Measurements from ENCODE around the gene PUDP. TPM values are rescaled to one million over a fixed set of nuclear protein-coding genes. Genes with fewer than 3 reads are reported as not detected.

PUDP gene
- total RNA-seq, 1 donor from 2014 or later: 75.8 TPM

DNA sequence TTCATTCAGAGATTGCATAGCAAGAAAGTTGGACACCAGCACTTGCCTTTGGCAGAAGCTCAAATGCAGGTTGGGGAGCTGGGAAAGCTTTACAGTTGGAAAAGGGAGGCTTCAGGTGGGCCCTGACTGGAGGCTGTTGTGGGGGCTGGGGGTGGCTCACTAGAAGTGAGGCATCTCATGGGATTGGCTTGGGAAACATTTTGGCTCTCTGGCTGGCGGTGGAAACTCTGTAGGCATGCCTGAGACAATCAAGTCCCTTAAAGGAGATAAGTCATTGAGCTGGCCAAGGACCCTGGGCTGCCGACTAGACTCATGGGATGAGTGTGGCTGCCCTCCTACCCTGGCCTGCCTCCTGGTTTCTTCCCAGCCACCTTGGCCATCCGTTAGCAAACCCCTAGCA lies 31.9 kb downstream of the PUDP start:
- Mint-ChIP-seq H3K4me1 (peaks cover 27% of the 10 kb centered on the region), H3K9me3 (no peaks in the 10 kb centered on the region), H3K27me3 (ENCODE audit: low read depth) (no peaks in the 10 kb centered on the region), H3K4me3 (no peak overlapping the region), H3K27ac (ENCODE audit: unreplicated experiment) (no peak overlapping the region), H3K36me3 (ENCODE audit: low read depth) (peaks cover 5% of the 10 kb centered on the region)
- DNase-seq (ENCODE audit: low read depth, low spot score): no peak
- TF ChIP-seq, protein P1, sequence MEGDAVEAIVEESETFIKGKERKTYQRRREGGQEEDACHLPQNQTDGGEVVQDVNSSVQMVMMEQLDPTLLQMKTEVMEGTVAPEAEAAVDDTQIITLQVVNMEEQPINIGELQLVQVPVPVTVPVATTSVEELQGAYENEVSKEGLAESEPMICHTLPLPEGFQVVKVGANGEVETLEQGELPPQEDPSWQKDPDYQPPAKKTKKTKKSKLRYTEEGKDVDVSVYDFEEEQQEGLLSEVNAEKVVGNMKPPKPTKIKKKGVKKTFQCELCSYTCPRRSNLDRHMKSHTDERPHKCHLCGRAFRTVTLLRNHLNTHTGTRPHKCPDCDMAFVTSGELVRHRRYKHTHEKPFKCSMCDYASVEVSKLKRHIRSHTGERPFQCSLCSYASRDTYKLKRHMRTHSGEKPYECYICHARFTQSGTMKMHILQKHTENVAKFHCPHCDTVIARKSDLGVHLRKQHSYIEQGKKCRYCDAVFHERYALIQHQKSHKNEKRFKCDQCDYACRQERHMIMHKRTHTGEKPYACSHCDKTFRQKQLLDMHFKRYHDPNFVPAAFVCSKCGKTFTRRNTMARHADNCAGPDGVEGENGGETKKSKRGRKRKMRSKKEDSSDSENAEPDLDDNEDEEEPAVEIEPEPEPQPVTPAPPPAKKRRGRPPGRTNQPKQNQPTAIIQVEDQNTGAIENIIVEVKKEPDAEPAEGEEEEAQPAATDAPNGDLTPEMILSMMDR (conservative IDR thresholded peaks at IDR 0.05): no peak

DNA sequence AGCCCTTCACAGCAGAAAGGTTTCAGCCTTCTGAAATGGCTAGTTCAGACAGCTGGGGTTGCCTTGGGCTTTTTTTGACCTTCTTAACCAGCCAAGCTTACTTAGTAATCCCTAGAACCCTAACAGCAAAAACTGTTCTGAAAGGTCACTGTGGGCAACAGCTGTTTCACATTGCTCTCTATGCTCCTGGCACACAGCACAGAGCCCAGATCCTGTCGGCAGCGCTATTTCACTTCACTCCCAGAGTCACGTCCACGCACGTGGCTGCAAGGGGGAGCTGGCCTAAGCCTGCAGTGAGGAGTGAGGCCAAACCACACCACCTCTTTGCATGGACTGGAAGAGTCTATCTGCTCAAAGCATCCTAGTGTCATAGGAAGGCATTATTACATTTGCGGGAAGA lies 32.4 kb downstream of the PUDP start:
- Mint-ChIP-seq H3K4me1 (peaks cover 29% of the 10 kb centered on the region), H3K27me3 (ENCODE audit: low read depth) (no peaks in the 10 kb centered on the region), H3K9me3 (no peaks in the 10 kb centered on the region), H3K36me3 (ENCODE audit: low read depth) (peaks cover 5% of the 10 kb centered on the region), H3K4me3 (no peak overlapping the region), H3K27ac (ENCODE audit: unreplicated experiment) (no peak overlapping the region)
- TF ChIP-seq, protein P1 (conservative IDR thresholded peaks at IDR 0.05): no peak
- no peak for DNase-seq (ENCODE audit: low read depth, low spot score)

- Mint-ChIP-seq H3K36me3 (ENCODE audit: low read depth) (peaks cover 5% of the 10 kb centered on the region), H3K27ac (ENCODE audit: unreplicated experiment) (no peak overlapping the region), H3K9me3 (no peaks in the 10 kb centered on the region), H3K27me3 (ENCODE audit: low read depth) (no peaks in the 10 kb centered on the region), H3K4me3 (no peak overlapping the region), H3K4me1 (peaks cover 37% of the 10 kb centered on the region)
- TF ChIP-seq, protein P1 (conservative IDR thresholded peaks at IDR 0.05): no peak
- DNase-seq (ENCODE audit: low read depth, low spot score): no peak
Observed at GRCh38 chrX:7112071-7112470, 35.9 kb downstream of the PUDP start.

GRCh38 chrX:7111518-7111917 lies 36.4 kb downstream of the PUDP start:
- Mint-ChIP-seq H3K4me1 (peaks cover 34% of the 10 kb centered on the region), H3K27ac (ENCODE audit: unreplicated experiment) (no peak overlapping the region), H3K9me3 (no peaks in the 10 kb centered on the region), H3K4me3 (no peak overlapping the region), H3K27me3 (ENCODE audit: low read depth) (no peaks in the 10 kb centered on the region), H3K36me3 (ENCODE audit: low read depth) (peaks cover 5% of the 10 kb centered on the region)
- TF ChIP-seq, protein P1 (conservative IDR thresholded peaks at IDR 0.05): no peak
- DNase-seq (ENCODE audit: low read depth, low spot score): no peak

GRCh38 chrX:7110821-7111276 lies 37.1 kb downstream of the PUDP start:
- Mint-ChIP-seq H3K27me3 (ENCODE audit: low read depth) (no peaks in the 10 kb centered on the region), H3K4me3 (peak overlapping the region; percentile 34), H3K27ac (ENCODE audit: unreplicated experiment) (peak overlapping the region; percentile 91), H3K4me1 (peaks cover 33% of the 10 kb centered on the region), H3K36me3 (ENCODE audit: low read depth) (peaks cover 5% of the 10 kb centered on the region), H3K9me3 (no peaks in the 10 kb centered on the region)
- DNase-seq (ENCODE audit: low read depth, low spot score): no peak
- TF ChIP-seq, protein P1 (conservative IDR thresholded peaks at IDR 0.05): no peak
